Measurements from ENCODE around the gene TCEA2. TPM values are rescaled to one million over a fixed set of nuclear protein-coding genes. Genes with fewer than 3 reads are reported as not detected.
A peak's percentile ranks its signal among the peaks of the same experiment; 100 is the strongest.

The TCEA2 gene
- polyA plus RNA-seq, 3 donors, result 15.7 to 24.3 (median 16.0) TPM

GRCh38 chr20:64051033-64051452, 12.0 kb upstream of the TCEA2 start:
- H3K4me1 ChIP-seq (ENCODE audit: control insufficient read depth in 1 of 2, insufficient read depth in 2 of 2, low read length in 2 of 2), result peaks cover 10 to 13% of the 10 kb centered on the region in 2 donors
- H3K9me3 ChIP-seq (replicated peaks in 1 of 2; ENCODE audit: control insufficient read depth in 1 of 2, insufficient read depth in 1 of 2, low read length in 2 of 2), result peaks cover 0 to 14% of the 10 kb centered on the region in 2 donors
- no peak overlapping the region for H2AFZ ChIP-seq (ENCODE audit: insufficient read depth, low read depth, low read length, poor library complexity, severe bottlenecking)
- peak overlapping the region in 1 of 2 donors; percentile 65 for H3K4me3 Mint-ChIP-seq
- 87% methylated on average over 9 of the region's 11 CpGs for WGBS (ENCODE audit: insufficient coverage)
- peaks cover 17 to 60% of the 10 kb centered on the region in 2 donors for H3K27me3 ChIP-seq (ENCODE audit: control insufficient read depth in 2 of 2, insufficient read depth in 2 of 2, low read length in 2 of 2)
- H3K36me3 Mint-ChIP-seq, result peaks cover 0 to 3% of the 10 kb centered on the region in 2 donors
- peaks cover 57 to 85% (median 62%) of the 10 kb centered on the region in 3 donors for H3K27me3 Mint-ChIP-seq (ENCODE audit: low read depth in 3 of 3)
- H3K36me3 ChIP-seq (replicated peaks in 1 of 2; ENCODE audit: control insufficient read depth in 1 of 2, insufficient read depth in 2 of 2, low read length in 2 of 2), result no peaks in the 10 kb centered on the region
- H3K27ac ChIP-seq (ENCODE audit: low read depth in 1 of 2, low read length in 2 of 2), result no peak overlapping the region
- H3K4me2 ChIP-seq (replicated peaks; ENCODE audit: extremely low read depth, low read length, poor library complexity, severe bottlenecking), result no peak overlapping the region
- no peaks in the 10 kb centered on the region for H3K79me2 ChIP-seq (ENCODE audit: insufficient read depth, low read length)
- no peak overlapping the region for H3K27ac Mint-ChIP-seq
- intact Hi-C loops (cut with micrococcal nuclease), result no loop called here
- H4K20me1 ChIP-seq (ENCODE audit: insufficient read depth, low read length), result no peaks in the 10 kb centered on the region
- DNase-seq, result no peak
- H3K4me3 ChIP-seq (replicated peaks in 1 of 3; ENCODE audit: low read depth in 2 of 3, low read length in 3 of 3), result no peak overlapping the region
- H3K9me3 Mint-ChIP-seq, result peaks cover 0 to 7% (median 1%) of the 10 kb centered on the region in 7 donors
- H3K4me1 Mint-ChIP-seq, result peaks cover 11% of the 10 kb centered on the region
- no peak overlapping the region for H3K9ac ChIP-seq (ENCODE audit: insufficient read depth, low read length, poor library complexity, severe bottlenecking)
- no peak for TF ChIP-seq CTCF (IDR thresholded peaks at IDR 0.05)

- TF ChIP-seq CTCF (IDR thresholded peaks at IDR 0.05), result no peak
- Histone ChIP-seq H3K9me3 (replicated peaks in 1 of 2; ENCODE audit: control insufficient read depth in 1 of 2, insufficient read depth in 1 of 2, low read length in 2 of 2) (peaks cover 0 to 14% of the 10 kb centered on the region in 2 donors), H4K20me1 (ENCODE audit: insufficient read depth, low read length) (no peaks in the 10 kb centered on the region), H3K9ac (ENCODE audit: insufficient read depth, low read length, poor library complexity, severe bottlenecking) (no peak overlapping the region), H2AFZ (ENCODE audit: insufficient read depth, low read depth, low read length, poor library complexity, severe bottlenecking) (no peak overlapping the region), H3K36me3 (replicated peaks in 1 of 2; ENCODE audit: control insufficient read depth in 1 of 2, insufficient read depth in 2 of 2, low read length in 2 of 2) (no peaks in the 10 kb centered on the region), H3K27me3 (ENCODE audit: control insufficient read depth in 2 of 2, insufficient read depth in 2 of 2, low read length in 2 of 2) (peaks cover 17 to 62% of the 10 kb centered on the region in 2 donors), H3K4me3 (replicated peaks in 1 of 3; ENCODE audit: low read depth in 2 of 3, low read length in 3 of 3) (no peak overlapping the region), H3K4me2 (replicated peaks; ENCODE audit: extremely low read depth, low read length, poor library complexity, severe bottlenecking) (no peak overlapping the region), H3K27ac (ENCODE audit: low read depth in 1 of 2, low read length in 2 of 2) (no peak overlapping the region), H3K4me1 (ENCODE audit: control insufficient read depth in 1 of 2, insufficient read depth in 2 of 2, low read length in 2 of 2) (peaks cover 10 to 13% of the 10 kb centered on the region in 2 donors), H3K79me2 (ENCODE audit: insufficient read depth, low read length) (no peaks in the 10 kb centered on the region)
- Mint-ChIP-seq H3K4me1 (peaks cover 11% of the 10 kb centered on the region), H3K36me3 (peaks cover 0 to 3% of the 10 kb centered on the region in 2 donors), H3K27me3 (ENCODE audit: low read depth in 3 of 3) (peaks cover 56 to 85% (median 61%) of the 10 kb centered on the region in 3 donors), H3K27ac (no peak overlapping the region), H3K4me3 (no peak overlapping the region), H3K9me3 (peaks cover 0 to 7% (median under 1%) of the 10 kb centered on the region in 7 donors)
- WGBS (ENCODE audit: insufficient coverage), result 94% methylated on average over 12 of the region's 15 CpGs
- intact Hi-C loops (cut with micrococcal nuclease), result no loop called here
- no peak for DNase-seq
Measured at GRCh38 chr20:64051561-64052325, 11.3 kb upstream of the TCEA2 start.

All from CD14-positive monocyte (primary cell).